Loucy (cell line): ENCODE results near the gene VTI1B.
A peak's percentile ranks its signal among the peaks of the same experiment; 100 is the strongest.

Experiments
- H2AFZ ChIP-seq: fragments of 200-600 bp; sonication (generic); 2 replicates; pipeline ENCODE4 v1.6.0; 2016; ENCODE audit warnings: antibody characterized with exemption, mild to moderate bottlenecking, low read length, moderate library complexity
- H3F3A ChIP-seq: fragments of 200-600 bp; 2 replicates; pipeline ENCODE4 v1.6.0; 2016; ENCODE audit warnings: antibody characterized with exemption, low read depth, mild to moderate bottlenecking
- H3K27me3 ChIP-seq: fragments of 200-600 bp; sonication (generic); 2 replicates; pipeline ENCODE4 v1.6.1; 2014; ENCODE audit warnings: low read length, mild to moderate bottlenecking; ENCODE audit not compliant: insufficient read depth, poor library complexity, severe bottlenecking
- H3K36me3 ChIP-seq: fragments of 200-600 bp; sonication (generic); 2 replicates; pipeline ENCODE4 v1.6.1; 2016; ENCODE audit warnings: low read length; ENCODE audit not compliant: insufficient read depth
- H3K4me1 ChIP-seq: fragments of 200-600 bp; sonication (generic); 2 replicates; pipeline ENCODE4 v1.5.1; 2014; ENCODE audit warnings: low read length, mild to moderate bottlenecking; ENCODE audit not compliant: insufficient read depth, poor library complexity, severe bottlenecking
- H3K4me2 ChIP-seq: fragments of 200-600 bp; sonication (generic); 2 replicates; pipeline ENCODE4 v1.6.0; 2014; ENCODE audit warnings: antibody characterized with exemption, low read length, low read depth, mild to moderate bottlenecking; ENCODE audit not compliant: poor library complexity, severe bottlenecking
- H3K4me3 ChIP-seq: fragments of 200-600 bp; sonication (generic); 2 replicates; pipeline ENCODE4 v1.5.1; 2014; ENCODE audit warnings: low read length, mild to moderate bottlenecking, mixed read lengths; ENCODE audit not compliant: poor library complexity, severe bottlenecking
- H3K79me2 ChIP-seq: fragments of 200-600 bp; sonication (generic); 2 replicates; pipeline ENCODE4 v1.6.1; 2014; ENCODE audit warnings: low read length; ENCODE audit not compliant: insufficient read depth
- H3K9ac ChIP-seq: fragments of 200-600 bp; sonication (generic); 2 replicates; pipeline ENCODE4 v1.6.0; 2014; ENCODE audit warnings: mild to moderate bottlenecking, low read depth, low read length, moderate library complexity; ENCODE audit not compliant: poor library complexity, severe bottlenecking
- H3K9me2 ChIP-seq: fragments of 200-600 bp; sonication (generic); replicated peaks from 2 replicates; pipeline ENCODE4 v1.6.1; 2016; ENCODE audit warnings: low read depth, low read length, mixed read lengths
- H3K9me3 ChIP-seq: fragments of 200-600 bp; sonication (generic); 2 replicates; pipeline ENCODE4 v1.6.1; 2014; ENCODE audit warnings: mild to moderate bottlenecking, antibody characterized with exemption, low read length, low read depth; ENCODE audit not compliant: insufficient read depth
- H4K20me1 ChIP-seq: fragments of 200-600 bp; sonication (generic); 2 replicates; pipeline ENCODE4 v1.6.0; 2014; ENCODE audit warnings: antibody characterized with exemption, low read length, mild to moderate bottlenecking; ENCODE audit not compliant: insufficient read depth, poor library complexity, severe bottlenecking
- EZH2phosphoT487 ChIP-seq: fragments of 200-600 bp; IDR thresholded peaks from 2 replicates; pipeline ENCODE4 v1.6.1; 2018; ENCODE audit warnings: antibody characterized with exemption, mild to moderate bottlenecking, moderate library complexity, borderline replicate concordance
- TF ChIP-seq, protein P1 (sequence below): fragments of 200-600 bp; sonication (generic); conservative IDR thresholded peaks from 2 replicates; pipeline ENCODE4 v1.5.1; 2014; ENCODE audit warnings: mild to moderate bottlenecking, antibody characterized with exemption, low read length

The VTI1B gene, protein sequence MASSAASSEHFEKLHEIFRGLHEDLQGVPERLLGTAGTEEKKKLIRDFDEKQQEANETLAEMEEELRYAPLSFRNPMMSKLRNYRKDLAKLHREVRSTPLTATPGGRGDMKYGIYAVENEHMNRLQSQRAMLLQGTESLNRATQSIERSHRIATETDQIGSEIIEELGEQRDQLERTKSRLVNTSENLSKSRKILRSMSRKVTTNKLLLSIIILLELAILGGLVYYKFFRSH

DNA sequence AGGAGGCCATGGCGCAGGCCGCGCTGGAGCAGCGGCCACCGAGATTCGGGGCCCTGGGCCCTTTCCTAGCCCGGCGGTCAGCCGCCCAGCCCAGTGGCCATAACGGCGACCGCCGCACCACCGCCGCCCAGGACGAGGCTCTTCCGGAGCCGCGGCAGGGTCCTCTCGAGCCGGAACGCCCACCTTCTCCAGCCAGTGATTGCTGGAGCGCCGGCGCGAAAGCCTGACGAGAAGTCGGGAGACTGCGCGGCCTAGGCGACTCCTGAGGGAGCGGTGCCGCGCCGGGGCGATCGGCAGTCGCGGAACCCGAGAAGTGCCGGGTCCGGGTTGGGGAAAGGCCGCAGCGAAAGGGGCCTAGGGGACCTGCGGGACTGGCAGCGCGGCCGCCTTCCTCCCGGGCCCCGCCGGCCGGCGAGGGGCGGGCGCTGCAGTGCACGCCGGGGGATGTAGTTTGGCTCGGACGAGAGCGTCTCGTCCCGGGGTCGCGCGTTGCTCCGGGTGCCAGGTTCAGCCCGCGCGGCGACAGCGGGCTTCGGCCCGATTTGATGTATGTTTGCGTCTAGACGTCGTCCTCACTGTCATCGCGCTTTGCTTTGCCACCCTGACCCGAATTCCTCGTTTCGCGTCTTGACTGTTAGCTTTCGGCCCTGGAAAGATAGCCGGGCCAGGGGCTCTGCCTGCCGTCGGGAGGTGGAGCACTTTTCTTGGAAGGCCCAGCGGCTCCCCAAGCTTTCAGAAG lies at the start of gene VTI1B:
VTI1B (minus strand) TSS at position 153 of the 739 bp plus-strand sequence; CDS start at position 10, 143 bp downstream.
- TF ChIP-seq, protein P1, sequence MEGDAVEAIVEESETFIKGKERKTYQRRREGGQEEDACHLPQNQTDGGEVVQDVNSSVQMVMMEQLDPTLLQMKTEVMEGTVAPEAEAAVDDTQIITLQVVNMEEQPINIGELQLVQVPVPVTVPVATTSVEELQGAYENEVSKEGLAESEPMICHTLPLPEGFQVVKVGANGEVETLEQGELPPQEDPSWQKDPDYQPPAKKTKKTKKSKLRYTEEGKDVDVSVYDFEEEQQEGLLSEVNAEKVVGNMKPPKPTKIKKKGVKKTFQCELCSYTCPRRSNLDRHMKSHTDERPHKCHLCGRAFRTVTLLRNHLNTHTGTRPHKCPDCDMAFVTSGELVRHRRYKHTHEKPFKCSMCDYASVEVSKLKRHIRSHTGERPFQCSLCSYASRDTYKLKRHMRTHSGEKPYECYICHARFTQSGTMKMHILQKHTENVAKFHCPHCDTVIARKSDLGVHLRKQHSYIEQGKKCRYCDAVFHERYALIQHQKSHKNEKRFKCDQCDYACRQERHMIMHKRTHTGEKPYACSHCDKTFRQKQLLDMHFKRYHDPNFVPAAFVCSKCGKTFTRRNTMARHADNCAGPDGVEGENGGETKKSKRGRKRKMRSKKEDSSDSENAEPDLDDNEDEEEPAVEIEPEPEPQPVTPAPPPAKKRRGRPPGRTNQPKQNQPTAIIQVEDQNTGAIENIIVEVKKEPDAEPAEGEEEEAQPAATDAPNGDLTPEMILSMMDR: no peak
- TF ChIP-seq EZH2phosphoT487: no peak
- Histone ChIP-seq H2AFZ (peak within 1 kb of the TSS; percentile 91), H3F3A (no peaks in the 10 kb centered on the region), H3K4me2 (peak within 1 kb of the TSS; percentile 99), H3K9ac (peak within 1 kb of the TSS; percentile 76), H3K9me3 (no peaks in the 10 kb centered on the region), H3K4me1 (peaks cover 32% of the 10 kb centered on the region), H3K36me3 (peaks cover 30% of the 10 kb centered on the region; the same call in 1 of the 2 replicates), H4K20me1 (peaks cover 27% of the 10 kb centered on the region), H3K4me3 (peak within 1 kb of the TSS; percentile 88), H3K27me3 (no peaks in the 10 kb centered on the region), H3K79me2 (peaks cover 43% of the 10 kb centered on the region), H3K9me2 (no peaks in the 10 kb centered on the region)

DNA sequence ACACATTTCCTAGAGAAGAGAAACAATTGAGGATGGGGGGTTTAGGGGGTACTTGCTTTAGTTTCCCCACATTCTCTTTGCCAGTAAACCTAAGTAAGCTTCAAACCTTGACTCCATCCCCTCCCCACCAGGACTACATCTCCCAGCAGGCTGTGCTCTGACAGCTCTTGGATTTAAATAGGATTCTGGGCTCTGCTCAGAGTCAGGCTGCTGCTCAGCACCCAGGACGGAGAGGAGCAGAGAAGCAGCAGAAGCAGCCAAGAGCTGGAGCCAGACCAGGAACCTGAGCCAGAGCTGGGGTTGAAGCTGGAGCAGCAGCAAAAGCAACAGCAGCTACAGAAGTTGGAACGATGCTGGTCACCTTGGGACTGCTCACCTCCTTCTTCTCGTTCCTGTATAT lies 47.9 kb upstream of the VTI1B start:
- Histone ChIP-seq H3K9me3 (no peaks in the 10 kb centered on the region), H3K27me3 (no peaks in the 10 kb centered on the region), H4K20me1 (no peaks in the 10 kb centered on the region), H3K9me2 (no peaks in the 10 kb centered on the region), H2AFZ (peak overlapping the region; percentile 57), H3F3A (no peaks in the 10 kb centered on the region), H3K9ac (no peak overlapping the region), H3K79me2 (no peaks in the 10 kb centered on the region), H3K4me2 (peak overlapping the region; percentile 31), H3K36me3 (no peaks in the 10 kb centered on the region), H3K4me1 (peaks cover 6% of the 10 kb centered on the region), H3K4me3 (peak overlapping the region; percentile 6)
- no peak for TF ChIP-seq EZH2phosphoT487
- TF ChIP-seq, protein P1: no peak

DNA sequence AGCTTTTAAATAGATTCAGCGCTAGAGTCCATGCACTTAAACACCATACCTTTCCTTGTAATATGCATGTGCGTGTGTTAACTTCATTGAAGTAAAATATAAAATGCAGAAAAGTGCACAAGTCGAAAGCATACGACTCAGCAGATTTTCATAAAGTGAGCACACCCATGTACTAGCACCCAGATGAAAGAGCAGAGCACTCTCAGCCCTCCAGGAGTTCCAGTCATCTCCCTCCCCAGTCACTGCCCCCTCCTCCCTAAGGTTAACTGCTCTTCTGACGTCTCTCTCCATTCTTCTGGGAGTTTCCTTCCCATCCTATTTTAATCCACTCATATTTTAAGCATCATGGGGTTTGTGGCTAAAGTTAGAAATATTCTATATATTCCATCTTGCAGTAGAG lies 47.4 kb upstream of the VTI1B start:
- Histone ChIP-seq H3K4me3 (no peak overlapping the region), H3K36me3 (no peaks in the 10 kb centered on the region), H3K4me1 (peaks cover 6% of the 10 kb centered on the region), H3K27me3 (no peaks in the 10 kb centered on the region), H3K9me3 (no peaks in the 10 kb centered on the region), H3K4me2 (peak overlapping the region; percentile 31), H2AFZ (0 out of 2 replicates have a peak overlapping the region, but pooled peaks have one; percentile 57), H3K9me2 (no peaks in the 10 kb centered on the region), H3K79me2 (no peaks in the 10 kb centered on the region), H4K20me1 (no peaks in the 10 kb centered on the region), H3F3A (no peaks in the 10 kb centered on the region), H3K9ac (no peak overlapping the region)
- TF ChIP-seq EZH2phosphoT487: no peak
- TF ChIP-seq, protein P1: no peak
